ENCODE data around the gene CRP. TPM values are rescaled to one million over a fixed set of nuclear protein-coding genes. Genes with fewer than 3 reads are reported as not detected.
"Not testable (repeated sequence)": the region's sequence is repeated elsewhere in the genome, so short reads cannot be mapped to it uniquely, and the experiment has no call there.

CRP gene
- total RNA-seq, 1 donor from 2014 or later, result 0.31 TPM

DNA sequence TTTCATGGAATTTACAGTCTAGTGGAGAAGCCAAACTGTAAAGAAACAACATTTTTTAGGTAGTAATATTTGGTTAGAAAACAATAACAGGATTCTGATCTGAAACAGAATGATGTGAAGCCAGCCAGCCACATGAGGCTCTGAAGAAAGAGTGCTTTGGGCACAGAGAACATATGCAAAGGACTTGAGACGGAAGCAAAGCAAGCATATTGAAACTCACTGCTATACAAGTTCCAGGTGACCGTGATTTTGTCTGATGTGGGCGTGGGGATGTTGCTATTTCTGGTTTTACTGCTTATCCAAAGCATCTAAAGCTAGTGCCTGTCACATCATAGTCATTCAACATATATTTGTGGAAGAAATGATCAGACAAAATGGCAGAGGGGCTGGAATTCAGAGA, 14.7 kb downstream of the CRP start:
- no peak for DNase-seq

DNA sequence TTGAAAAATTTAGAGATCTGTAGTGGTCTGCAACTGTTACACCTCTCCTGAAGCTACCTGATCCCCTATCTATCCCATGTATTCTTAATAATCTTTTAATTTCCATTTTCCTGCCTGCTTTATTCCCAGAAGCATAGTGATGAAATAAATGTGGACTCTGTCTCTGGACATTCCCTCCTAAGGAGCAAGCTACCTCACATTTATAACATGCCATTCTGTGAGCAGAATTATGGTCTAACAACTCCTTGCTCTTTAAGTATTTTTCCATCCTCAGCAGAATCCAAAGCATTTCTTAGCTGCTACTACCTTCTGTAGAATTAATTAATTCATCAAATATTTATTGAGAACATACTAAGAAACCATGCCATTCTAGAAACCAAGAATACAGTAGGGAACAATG, 15.1 kb downstream of the CRP start:
- no peak for DNase-seq

DNA sequence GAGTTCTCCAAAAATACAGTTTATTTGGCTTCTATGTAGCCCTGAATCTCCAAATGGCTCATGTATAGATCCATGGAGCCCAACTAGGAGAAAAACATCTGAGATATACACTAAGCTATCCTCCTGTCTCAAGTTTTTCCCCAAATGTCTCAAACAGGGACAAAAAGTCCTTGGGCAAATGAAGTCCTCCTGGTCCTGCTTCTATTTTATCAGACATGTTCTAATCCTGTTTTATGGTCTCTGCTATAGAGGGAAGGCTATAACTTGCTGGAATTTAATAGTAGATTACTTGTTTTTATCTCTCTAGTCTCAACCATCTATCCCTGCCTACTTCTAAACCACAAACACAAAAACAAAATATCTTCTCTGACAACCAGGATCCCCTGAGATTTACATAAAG, 26.9 kb downstream of the CRP start:
- DNase-seq, result no peak

DNA sequence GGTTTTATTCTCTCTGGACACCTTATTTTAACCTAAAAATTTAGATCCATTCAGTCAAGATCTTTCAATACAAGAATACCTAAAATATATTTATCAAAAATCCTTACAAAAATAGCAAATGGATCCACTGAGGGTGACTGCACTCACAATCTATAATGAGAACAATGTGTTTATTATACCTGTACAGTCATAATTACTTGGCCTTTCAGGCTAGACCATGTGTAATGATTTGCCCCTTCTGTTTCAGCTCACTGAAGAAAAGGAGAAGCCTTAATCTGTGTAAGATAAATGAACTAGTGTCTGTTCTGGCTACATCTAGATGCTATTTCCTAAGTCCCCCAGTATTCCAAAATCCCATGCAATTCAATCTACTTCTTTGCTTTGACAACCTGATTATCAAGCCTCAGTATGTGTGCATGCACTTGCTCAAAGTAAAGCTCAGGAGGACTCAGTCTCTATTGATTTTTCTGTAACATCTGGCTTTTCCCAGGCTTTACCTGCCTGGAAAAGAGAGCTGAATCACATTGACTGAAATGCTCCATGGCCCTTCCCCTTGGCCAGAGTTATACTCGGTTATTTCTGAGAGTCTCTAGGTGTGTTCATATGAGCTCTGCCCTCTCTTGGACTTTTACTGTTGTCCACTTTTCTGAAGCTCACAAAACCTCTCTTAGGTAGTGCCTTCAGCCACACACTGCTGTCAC, 27.6 kb downstream of the CRP start:
- DNase-seq, result no peak

DNA sequence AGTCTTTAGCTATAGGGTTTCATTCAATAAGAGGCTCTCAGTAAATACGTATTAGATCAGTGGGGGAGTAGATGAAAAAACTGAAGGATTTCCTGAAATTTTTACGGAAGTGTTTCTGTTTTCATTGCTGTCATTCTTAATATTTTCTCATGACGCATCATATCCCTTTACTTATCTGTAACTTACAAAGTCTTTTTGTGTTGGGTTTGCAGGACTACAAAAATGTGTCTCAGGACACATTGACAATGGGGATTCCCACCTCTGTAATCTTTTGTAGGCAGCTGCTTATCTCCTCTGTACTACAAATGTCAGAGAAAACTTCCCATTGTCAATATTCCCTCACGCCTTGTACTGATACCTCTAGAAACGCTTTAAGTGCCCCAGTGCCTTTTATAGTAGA, 35.5 kb downstream of the CRP start:
- no peak for DNase-seq

DNA sequence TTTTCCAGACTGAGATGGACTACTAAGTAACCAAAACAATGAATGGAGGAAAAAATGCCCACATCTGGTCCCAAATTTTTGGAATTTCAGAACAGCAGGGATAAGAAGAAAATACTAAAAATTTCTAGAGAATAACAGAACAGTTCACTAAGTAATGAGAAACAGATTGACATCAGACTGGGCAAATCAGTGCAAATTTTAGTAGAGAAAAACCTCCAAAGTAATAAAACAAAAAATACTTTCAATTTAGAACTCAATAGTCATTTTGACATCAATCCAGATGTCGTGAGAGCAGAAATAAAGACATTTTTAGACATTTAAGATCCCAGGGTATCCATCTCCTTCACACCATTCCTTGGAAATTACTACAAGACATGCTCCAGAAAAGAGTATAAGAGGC, 39.3 kb downstream of the CRP start:
- no peak for DNase-seq

DNA sequence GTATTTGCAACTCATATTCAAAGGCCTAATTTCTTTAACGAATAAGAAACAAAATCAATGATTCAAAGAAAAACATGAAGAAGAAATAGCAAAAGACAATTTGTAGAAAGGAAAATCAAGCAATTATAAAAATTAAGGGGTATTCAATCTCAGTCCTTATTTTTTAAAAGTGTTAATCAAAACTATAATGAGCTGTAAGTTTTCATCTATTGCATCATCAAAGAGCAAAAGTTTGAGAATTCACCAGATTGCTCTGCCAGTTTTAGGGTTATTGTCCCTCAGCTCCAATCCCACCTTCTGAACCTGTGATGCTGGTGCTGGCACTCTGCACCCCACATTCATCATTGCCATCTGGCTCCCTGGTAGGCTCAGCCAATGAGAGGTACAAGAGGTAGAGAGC, 42.0 kb downstream of the CRP start:
- not testable (repeated sequence) for DNase-seq

DNA sequence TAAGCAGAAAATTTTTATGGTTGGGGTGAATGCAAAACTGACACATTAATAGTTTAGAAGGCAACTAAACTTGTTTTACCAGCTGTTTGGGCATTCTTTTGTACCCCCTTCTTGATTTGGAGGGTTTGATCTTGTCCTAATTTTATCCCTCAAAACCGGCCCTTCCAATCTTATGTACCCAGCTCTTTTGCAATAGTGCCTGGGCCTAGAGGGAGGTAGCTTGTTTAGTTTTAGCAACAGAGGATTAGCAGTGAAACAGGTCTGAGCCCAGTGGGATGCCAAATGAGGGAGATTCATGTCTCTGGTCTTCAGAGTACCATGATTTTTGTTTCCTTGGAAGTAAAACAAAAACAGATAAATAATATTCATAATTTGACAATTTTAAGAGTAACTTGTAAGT, 45.1 kb downstream of the CRP start:
- no peak for DNase-seq

DNA sequence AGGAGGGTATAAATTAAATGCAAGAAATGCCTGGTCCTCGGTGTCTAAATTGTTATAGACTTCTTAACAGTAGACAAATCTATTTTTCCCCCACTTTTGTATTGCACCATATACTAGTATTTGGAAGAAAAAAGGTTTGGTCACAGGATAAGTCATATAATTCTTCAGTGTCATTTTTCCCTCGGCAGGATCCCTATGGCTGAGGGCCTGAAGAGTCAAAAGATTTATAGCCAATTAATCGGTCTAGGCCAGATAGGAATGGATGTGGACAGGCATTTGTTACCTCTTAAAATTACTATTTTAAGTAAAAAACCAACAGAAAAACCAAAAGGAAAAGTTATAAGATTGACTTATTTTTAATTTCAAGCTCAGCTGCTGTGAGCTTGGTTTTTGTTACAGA, 45.6 kb downstream of the CRP start:
- DNase-seq, result no peak

DNA sequence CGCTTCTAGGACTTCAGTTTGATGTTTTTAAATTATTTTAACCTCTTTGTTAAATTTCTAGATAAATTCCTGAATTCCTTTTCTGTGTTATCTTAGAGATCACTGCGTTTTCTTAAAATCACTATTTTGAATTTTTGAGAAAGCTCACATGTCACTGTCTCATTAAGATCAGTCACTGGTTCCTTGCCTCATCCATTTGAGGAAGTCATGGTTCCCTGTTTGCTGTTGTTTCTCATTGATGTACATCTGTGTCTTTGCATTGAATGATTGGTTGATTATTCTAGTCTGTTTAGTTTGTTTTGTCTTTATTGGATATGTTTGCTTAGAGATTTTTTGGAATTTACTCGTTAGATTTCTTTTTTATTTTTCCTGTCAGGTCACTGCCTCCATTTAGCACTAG, 50.1 kb downstream of the CRP start:
- DNase-seq, result no peak

DNA sequence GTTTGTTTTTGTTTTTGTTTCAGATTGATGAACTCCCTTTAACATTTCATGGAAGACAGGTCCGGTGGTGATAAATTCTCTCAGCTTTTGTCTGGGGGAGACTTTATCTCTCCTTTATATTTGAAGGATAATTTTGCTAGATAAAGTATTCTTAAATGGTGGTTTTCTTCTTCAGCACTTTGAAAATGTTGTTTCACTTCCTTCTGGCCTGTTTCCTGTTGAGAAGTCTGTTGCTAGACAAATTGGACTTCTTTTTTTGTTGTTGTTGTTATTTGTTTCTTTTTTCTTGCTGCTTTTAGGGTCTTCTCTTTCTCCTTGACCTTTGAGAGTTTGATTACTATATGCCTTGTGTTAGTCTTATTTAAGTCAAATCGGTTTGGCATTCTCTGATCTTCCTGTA, 50.8 kb downstream of the CRP start:
- no peak for DNase-seq

Other genes with a start within 250 kb of the CRP start
- gene OR10J5, start 178.6 kb downstream of the CRP start, total RNA-seq, result not detected
- gene APCS, start 126.8 kb downstream of the CRP start, total RNA-seq, result not detected
- gene DUSP23, start 66.4 kb upstream of the CRP start, total RNA-seq, result 21.4 TPM
- not detected for gene FCRL6, start 87.8 kb upstream of the CRP start, total RNA-seq
- gene SLAMF8, start 112.3 kb upstream of the CRP start, total RNA-seq, result not detected
- not detected for gene VSIG8, start 148.1 kb upstream of the CRP start, total RNA-seq
- 0.47 TPM for gene CFAP45, start 185.6 kb upstream of the CRP start, total RNA-seq
- gene TAGLN2, start 210.9 kb upstream of the CRP start, total RNA-seq, result 28.1 TPM
- gene IGSF9, start 231.0 kb upstream of the CRP start, total RNA-seq, result 5.9 TPM
- not detected for gene SLAMF9, start 239.6 kb upstream of the CRP start, total RNA-seq